ENCODE data around the gene OSBP2. TPM values are rescaled to one million over a fixed set of nuclear protein-coding genes. Genes with fewer than 3 reads are reported as not detected.

The OSBP2 gene
- total RNA-seq, 1 donor from 2014 or later = 2.4 TPM

- DNase-seq (ENCODE audit: low spot score) = no peak
Measured at GRCh38 chr22:30891443-30891755, 196.7 kb downstream of the OSBP2 start.

DNA sequence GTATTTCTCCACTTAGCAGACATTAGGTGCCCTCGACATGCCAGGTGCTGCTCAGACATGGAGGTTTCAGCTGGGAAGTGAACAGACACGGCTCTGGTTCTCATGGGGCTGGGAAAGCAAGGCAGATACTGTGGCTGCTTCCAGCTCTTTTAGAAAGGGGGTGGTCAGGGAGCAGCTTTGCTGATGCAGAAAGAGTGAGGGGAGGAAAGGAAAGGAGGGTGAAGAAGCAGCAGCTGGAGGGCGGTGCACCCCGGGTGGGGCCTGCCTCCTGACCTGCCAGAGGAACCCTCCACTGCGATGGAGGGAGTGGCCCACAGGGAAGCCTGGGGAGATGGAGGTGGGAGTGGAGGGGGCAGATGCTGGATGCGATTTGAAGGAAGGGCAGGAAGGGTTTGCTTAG is 197.1 kb downstream of the OSBP2 start:
- no peaks in the 10 kb centered on the region for H3K27me3 Mint-ChIP-seq (ENCODE audit: low read depth)
- no peaks in the 10 kb centered on the region for H3K4me1 Mint-ChIP-seq (ENCODE audit: low read depth)
- no peak overlapping the region for H3K27ac Mint-ChIP-seq (ENCODE audit: unreplicated experiment)
- H3K4me3 Mint-ChIP-seq (ENCODE audit: unreplicated experiment) = no peak overlapping the region
- H3K36me3 Mint-ChIP-seq (ENCODE audit: low read depth) = peaks cover 5% of the 10 kb centered on the region
- H3K9me3 Mint-ChIP-seq (ENCODE audit: low read depth) = no peaks in the 10 kb centered on the region
- DNase-seq (ENCODE audit: low spot score) = no peak
- no peak for TF ChIP-seq CTCF (IDR thresholded peaks at IDR 0.05)

More at GRCh38 chr22:30891443-30891755, 196.7 kb downstream of the OSBP2 start:
- TF ChIP-seq CTCF (IDR thresholded peaks at IDR 0.05) = no peak
- Mint-ChIP-seq H3K27me3 (ENCODE audit: low read depth) (no peaks in the 10 kb centered on the region), H3K27ac (ENCODE audit: unreplicated experiment) (no peak overlapping the region), H3K36me3 (ENCODE audit: low read depth) (peaks cover 5% of the 10 kb centered on the region), H3K9me3 (ENCODE audit: low read depth) (no peaks in the 10 kb centered on the region), H3K4me3 (ENCODE audit: unreplicated experiment) (no peak overlapping the region), H3K4me1 (ENCODE audit: low read depth) (no peaks in the 10 kb centered on the region)

GRCh38 chr22:30892286-30892685 is 197.6 kb downstream of the OSBP2 start:
- no peak overlapping the region for H3K27ac Mint-ChIP-seq (ENCODE audit: unreplicated experiment)
- no peaks in the 10 kb centered on the region for H3K27me3 Mint-ChIP-seq (ENCODE audit: low read depth)
- TF ChIP-seq CTCF (IDR thresholded peaks at IDR 0.05) = no peak
- no peak for DNase-seq (ENCODE audit: low spot score)
- H3K36me3 Mint-ChIP-seq (ENCODE audit: low read depth) = peaks cover 5% of the 10 kb centered on the region
- H3K4me1 Mint-ChIP-seq (ENCODE audit: low read depth) = no peaks in the 10 kb centered on the region
- no peak overlapping the region for H3K4me3 Mint-ChIP-seq (ENCODE audit: unreplicated experiment)
- H3K9me3 Mint-ChIP-seq (ENCODE audit: low read depth) = no peaks in the 10 kb centered on the region

DNA sequence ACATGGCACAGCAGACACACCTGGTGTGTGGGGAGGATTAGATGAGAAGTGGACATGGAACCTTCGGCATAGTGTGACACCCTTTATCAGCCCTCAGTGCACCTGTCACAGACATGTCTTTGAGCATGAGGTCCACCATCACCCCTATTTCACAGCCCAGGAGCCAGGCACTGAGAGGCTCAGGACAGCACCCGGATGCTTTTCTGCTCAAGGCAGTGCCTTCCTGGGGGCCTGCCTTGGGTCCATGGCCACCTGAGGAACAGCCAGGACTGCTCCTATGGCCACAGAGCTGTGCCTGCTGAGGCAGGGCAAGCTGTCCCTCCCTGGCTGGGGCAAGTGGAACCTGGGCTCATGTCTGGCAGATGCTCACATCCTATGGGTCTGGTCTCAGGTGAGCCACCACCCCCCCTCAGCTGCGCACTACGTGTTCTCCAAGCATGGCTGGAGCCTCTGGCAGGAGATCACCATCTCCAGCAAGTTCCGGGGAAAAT is 198.1 kb downstream of the OSBP2 start:
- Mint-ChIP-seq H3K4me1 (ENCODE audit: low read depth) (no peaks in the 10 kb centered on the region), H3K4me3 (ENCODE audit: unreplicated experiment) (no peak overlapping the region), H3K9me3 (ENCODE audit: low read depth) (no peaks in the 10 kb centered on the region), H3K27ac (ENCODE audit: unreplicated experiment) (no peak overlapping the region), H3K36me3 (ENCODE audit: low read depth) (peaks cover 5% of the 10 kb centered on the region), H3K27me3 (ENCODE audit: low read depth) (no peaks in the 10 kb centered on the region)
- DNase-seq (ENCODE audit: low spot score) = no peak
- no peak for TF ChIP-seq CTCF (IDR thresholded peaks at IDR 0.05)

- Mint-ChIP-seq H3K36me3 (ENCODE audit: low read depth) (peaks cover 5% of the 10 kb centered on the region), H3K4me3 (ENCODE audit: unreplicated experiment) (no peak overlapping the region), H3K4me1 (ENCODE audit: low read depth) (no peaks in the 10 kb centered on the region), H3K27ac (ENCODE audit: unreplicated experiment) (no peak overlapping the region), H3K9me3 (ENCODE audit: low read depth) (no peaks in the 10 kb centered on the region), H3K27me3 (ENCODE audit: low read depth) (no peaks in the 10 kb centered on the region)
- DNase-seq (ENCODE audit: low spot score) = no peak
- TF ChIP-seq CTCF (IDR thresholded peaks at IDR 0.05) = no peak
Measured at GRCh38 chr22:30893434-30894370, 199.0 kb downstream of the OSBP2 start.
